Measurements from ENCODE around the gene CASQ1. TPM values are rescaled to one million over a fixed set of nuclear protein-coding genes. Genes with fewer than 3 reads are reported as not detected.
A peak's percentile ranks its signal among the peaks of the same experiment; 100 is the strongest.

CASQ1 gene
- polyA plus RNA-seq, 1 donor: 1.9 TPM

GRCh38 chr1:160157174-160157573 is 33.2 kb upstream of the CASQ1 start:
- no peak for DNase-seq
- no peak overlapping the region for H3K4me3 ChIP-seq (ENCODE audit: low read length)
- no peaks in the 10 kb centered on the region for H3K27me3 ChIP-seq (ENCODE audit: control insufficient read depth, insufficient read depth, low read length)
- 80% methylated on average over 1 of the region's 4 CpGs for WGBS (ENCODE audit: insufficient coverage, low lambda C conversion rate)
- H3K27ac ChIP-seq (ENCODE audit: low read length): no peak overlapping the region
- no peaks in the 10 kb centered on the region for H3K4me1 ChIP-seq (ENCODE audit: control insufficient read depth, insufficient read depth, low read length)
- no peaks in the 10 kb centered on the region for H3K9me3 ChIP-seq (ENCODE audit: control insufficient read depth, low read depth, low read length)
- H3K36me3 ChIP-seq (ENCODE audit: control insufficient read depth, insufficient read depth, low read length): no peaks in the 10 kb centered on the region

- no peak overlapping the region for H3K4me3 ChIP-seq (ENCODE audit: low read length)
- no peaks in the 10 kb centered on the region for H3K36me3 ChIP-seq (ENCODE audit: control insufficient read depth, insufficient read depth, low read length)
- no peaks in the 10 kb centered on the region for H3K9me3 ChIP-seq (ENCODE audit: control insufficient read depth, low read depth, low read length)
- no peaks in the 10 kb centered on the region for H3K27me3 ChIP-seq (ENCODE audit: control insufficient read depth, insufficient read depth, low read length)
- DNase-seq: no peak
- WGBS (ENCODE audit: insufficient coverage, low lambda C conversion rate): 100% methylated on average over 2 of the region's 3 CpGs
- H3K4me1 ChIP-seq (ENCODE audit: control insufficient read depth, insufficient read depth, low read length): no peaks in the 10 kb centered on the region
- H3K27ac ChIP-seq (ENCODE audit: low read length): no peak overlapping the region
Observed at GRCh38 chr1:160158031-160158430, 32.3 kb upstream of the CASQ1 start.

- no peaks in the 10 kb centered on the region for H3K9me3 ChIP-seq (ENCODE audit: control insufficient read depth, low read depth, low read length)
- H3K4me3 ChIP-seq (ENCODE audit: low read length): no peak overlapping the region
- H3K27ac ChIP-seq (ENCODE audit: low read length): no peak overlapping the region
- no peak for DNase-seq
- no peaks in the 10 kb centered on the region for H3K4me1 ChIP-seq (ENCODE audit: control insufficient read depth, insufficient read depth, low read length)
- H3K27me3 ChIP-seq (ENCODE audit: control insufficient read depth, insufficient read depth, low read length): no peaks in the 10 kb centered on the region
- H3K36me3 ChIP-seq (ENCODE audit: control insufficient read depth, insufficient read depth, low read length): no peaks in the 10 kb centered on the region
- WGBS (ENCODE audit: insufficient coverage, low lambda C conversion rate): no CpG with 5 or more reads among the region's 4 CpGs
Observed at GRCh38 chr1:160158534-160158933, 31.8 kb upstream of the CASQ1 start.

- H3K27me3 ChIP-seq (ENCODE audit: control insufficient read depth, insufficient read depth, low read length): no peaks in the 10 kb centered on the region
- DNase-seq: no peak
Observed at GRCh38 chr1:160159846-160160245, 30.5 kb upstream of the CASQ1 start.

GRCh38 chr1:160161965-160162705 is 28.2 kb upstream of the CASQ1 start:
- Histone ChIP-seq H3K9me3 (ENCODE audit: control insufficient read depth, low read depth, low read length) (no peaks in the 10 kb centered on the region), H3K4me1 (ENCODE audit: control insufficient read depth, insufficient read depth, low read length) (no peaks in the 10 kb centered on the region), H3K36me3 (ENCODE audit: control insufficient read depth, insufficient read depth, low read length) (no peaks in the 10 kb centered on the region), H3K4me3 (ENCODE audit: low read length) (no peak overlapping the region), H3K27ac (ENCODE audit: low read length) (no peak overlapping the region), H3K27me3 (ENCODE audit: control insufficient read depth, insufficient read depth, low read length) (no peaks in the 10 kb centered on the region)
- no CpG with 5 or more reads among the region's 6 CpGs for WGBS (ENCODE audit: insufficient coverage, low lambda C conversion rate)
- peak in 1 of 2 donors; percentile 12 for DNase-seq

More at GRCh38 chr1:160159846-160160245, 30.5 kb upstream of the CASQ1 start:
- no peak overlapping the region for H3K27ac ChIP-seq (ENCODE audit: low read length)
- H3K36me3 ChIP-seq (ENCODE audit: control insufficient read depth, insufficient read depth, low read length): no peaks in the 10 kb centered on the region
- no peaks in the 10 kb centered on the region for H3K9me3 ChIP-seq (ENCODE audit: control insufficient read depth, low read depth, low read length)
- H3K4me3 ChIP-seq (ENCODE audit: low read length): no peak overlapping the region
- H3K4me1 ChIP-seq (ENCODE audit: control insufficient read depth, insufficient read depth, low read length): no peaks in the 10 kb centered on the region

- Histone ChIP-seq H3K27me3 (ENCODE audit: control insufficient read depth, insufficient read depth, low read length) (no peaks in the 10 kb centered on the region), H3K36me3 (ENCODE audit: control insufficient read depth, insufficient read depth, low read length) (no peaks in the 10 kb centered on the region), H3K4me3 (ENCODE audit: low read length) (no peak overlapping the region), H3K9me3 (ENCODE audit: control insufficient read depth, low read depth, low read length) (no peaks in the 10 kb centered on the region), H3K27ac (ENCODE audit: low read length) (no peak overlapping the region), H3K4me1 (ENCODE audit: control insufficient read depth, insufficient read depth, low read length) (no peaks in the 10 kb centered on the region)
- WGBS (ENCODE audit: insufficient coverage, low lambda C conversion rate): 100% methylated on average over 1 of the region's 2 CpGs
- DNase-seq: no peak
Observed at GRCh38 chr1:160162931-160163330, 27.4 kb upstream of the CASQ1 start.

- no peaks in the 10 kb centered on the region for H3K9me3 ChIP-seq (ENCODE audit: control insufficient read depth, low read depth, low read length)
- H3K27me3 ChIP-seq (ENCODE audit: control insufficient read depth, insufficient read depth, low read length): no peaks in the 10 kb centered on the region
- H3K36me3 ChIP-seq (ENCODE audit: control insufficient read depth, insufficient read depth, low read length): no peaks in the 10 kb centered on the region
- no peak for DNase-seq
- H3K4me1 ChIP-seq (ENCODE audit: control insufficient read depth, insufficient read depth, low read length): no peaks in the 10 kb centered on the region
- H3K27ac ChIP-seq (ENCODE audit: low read length): no peak overlapping the region
- H3K4me3 ChIP-seq (ENCODE audit: low read length): no peak overlapping the region
- WGBS (ENCODE audit: insufficient coverage, low lambda C conversion rate): no CpG with 5 or more reads among the region's 1 CpG
Observed at GRCh38 chr1:160163615-160164014, 26.8 kb upstream of the CASQ1 start.

GRCh38 chr1:160164121-160164520 is 26.3 kb upstream of the CASQ1 start:
- no peaks in the 10 kb centered on the region for H3K36me3 ChIP-seq (ENCODE audit: control insufficient read depth, insufficient read depth, low read length)
- H3K27ac ChIP-seq (ENCODE audit: low read length): no peak overlapping the region

GRCh38 chr1:160166166-160166868 is 24.1 kb upstream of the CASQ1 start:
- no peak overlapping the region for H3K27ac ChIP-seq (ENCODE audit: low read length)
- H3K27me3 ChIP-seq (ENCODE audit: control insufficient read depth, insufficient read depth, low read length): peaks cover 8% of the 10 kb centered on the region
- no peaks in the 10 kb centered on the region for H3K4me1 ChIP-seq (ENCODE audit: control insufficient read depth, insufficient read depth, low read length)
- no peaks in the 10 kb centered on the region for H3K36me3 ChIP-seq (ENCODE audit: control insufficient read depth, insufficient read depth, low read length)
- WGBS (ENCODE audit: insufficient coverage, low lambda C conversion rate): no CpG with 5 or more reads among the region's 12 CpGs
- H3K4me3 ChIP-seq (ENCODE audit: low read length): no peak overlapping the region
- no peak for DNase-seq
- no peaks in the 10 kb centered on the region for H3K9me3 ChIP-seq (ENCODE audit: control insufficient read depth, low read depth, low read length)

More at GRCh38 chr1:160164121-160164520, 26.3 kb upstream of the CASQ1 start:
- no peak for DNase-seq
- Histone ChIP-seq H3K9me3 (ENCODE audit: control insufficient read depth, low read depth, low read length) (no peaks in the 10 kb centered on the region), H3K4me1 (ENCODE audit: control insufficient read depth, insufficient read depth, low read length) (no peaks in the 10 kb centered on the region), H3K4me3 (ENCODE audit: low read length) (no peak overlapping the region), H3K27me3 (ENCODE audit: control insufficient read depth, insufficient read depth, low read length) (peaks cover 3% of the 10 kb centered on the region)
- WGBS (ENCODE audit: insufficient coverage, low lambda C conversion rate): no CpG with 5 or more reads among the region's 10 CpGs

GRCh38 chr1:160167056-160167455 is 23.3 kb upstream of the CASQ1 start:
- 60% methylated on average over 1 of the region's 4 CpGs for WGBS (ENCODE audit: insufficient coverage, low lambda C conversion rate)
- Histone ChIP-seq H3K4me3 (ENCODE audit: low read length) (no peak overlapping the region), H3K4me1 (ENCODE audit: control insufficient read depth, insufficient read depth, low read length) (no peaks in the 10 kb centered on the region), H3K9me3 (ENCODE audit: control insufficient read depth, low read depth, low read length) (no peaks in the 10 kb centered on the region), H3K27ac (ENCODE audit: low read length) (no peak overlapping the region), H3K36me3 (ENCODE audit: control insufficient read depth, insufficient read depth, low read length) (no peaks in the 10 kb centered on the region), H3K27me3 (ENCODE audit: control insufficient read depth, insufficient read depth, low read length) (peaks cover 9% of the 10 kb centered on the region)
- DNase-seq: no peak

Measured in large intestine (tissue), 3 donors.